ENCODE measurements around the gene KCNK4. TPM values are rescaled to one million over a fixed set of nuclear protein-coding genes. Genes with fewer than 3 reads are reported as not detected.

The KCNK4 gene
- total and polyA plus RNA-seq, 2 of the 13 experiments (the other 11 are each of a cell fraction or from before 2014, with no cell fraction given), result not detected

DNA sequence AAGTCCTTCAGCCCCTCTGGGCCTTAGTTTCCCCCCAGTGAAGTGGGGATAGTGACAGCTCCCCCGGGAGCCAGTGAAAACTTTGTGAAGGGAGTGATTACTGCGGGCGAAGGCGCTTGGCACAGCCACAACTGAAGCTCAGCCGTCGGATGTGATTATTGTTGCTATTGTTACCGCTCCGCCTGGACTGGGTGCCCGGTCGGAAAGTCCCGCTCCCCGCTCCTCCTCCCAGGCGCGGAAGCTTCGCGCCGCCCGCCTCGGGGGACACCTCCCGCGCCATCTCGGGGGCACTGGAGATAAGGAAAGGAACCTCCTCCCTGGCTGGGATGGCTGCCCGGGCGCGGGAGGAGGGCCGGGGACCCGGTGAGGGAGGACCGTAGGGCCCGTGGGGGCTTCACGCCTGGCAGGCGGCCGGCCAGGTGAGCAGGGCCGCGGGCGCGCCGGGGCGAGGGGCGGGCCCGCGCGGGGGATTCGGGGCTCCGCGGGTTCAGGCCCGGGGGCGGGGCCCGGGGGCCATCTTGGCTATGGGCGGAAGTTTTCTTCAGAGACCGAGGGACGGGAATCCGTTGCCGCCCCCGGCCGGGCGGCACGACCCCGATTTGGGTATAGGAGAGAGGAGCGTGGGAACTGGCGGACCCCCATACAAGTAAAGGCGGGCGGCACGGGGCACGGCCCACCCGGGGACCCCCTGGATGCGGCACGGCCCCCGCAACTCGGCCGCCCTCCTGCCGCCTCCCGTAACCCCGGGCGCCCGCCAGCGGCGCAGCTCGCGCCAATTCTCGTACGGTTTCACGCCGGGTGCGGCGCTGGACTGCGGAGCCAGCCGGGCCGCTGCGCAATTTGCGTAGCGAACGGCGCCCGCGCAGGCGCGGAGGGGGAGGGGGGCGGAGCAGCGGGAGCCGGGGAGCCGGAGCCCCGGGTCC is 5.9 kb upstream of the KCNK4 start, which contains the start of gene GPR137 (continued):
- TF ChIP-seq JDP2 (CRISPR knock-in tag; IDR thresholded peaks at IDR 0.05; ENCODE audit: borderline replicate concordance) (no peak), ZNF878 (CRISPR knock-in tag; IDR thresholded peaks at IDR 0.05) (no peak), ZFP36L2 (CRISPR knock-in tag; IDR thresholded peaks at IDR 0.05) (no peak), ZSCAN21 (CRISPR knock-in tag; IDR thresholded peaks at IDR 0.05; ENCODE audit: borderline replicate concordance) (0 out of 2 replicates have a peak, but pooled peaks have one; percentile 14), GPN1 (CRISPR knock-in tag; IDR thresholded peaks at IDR 0.05; ENCODE audit: borderline replicate concordance) (no peak), PHF21A (CRISPR knock-in tag; IDR thresholded peaks at IDR 0.05) (0 out of 2 replicates have a peak, but pooled peaks have one; percentile 25), ZNF891 (CRISPR knock-in tag; IDR thresholded peaks at IDR 0.05) (no peak)
- TF ChIP-seq, protein P1, sequence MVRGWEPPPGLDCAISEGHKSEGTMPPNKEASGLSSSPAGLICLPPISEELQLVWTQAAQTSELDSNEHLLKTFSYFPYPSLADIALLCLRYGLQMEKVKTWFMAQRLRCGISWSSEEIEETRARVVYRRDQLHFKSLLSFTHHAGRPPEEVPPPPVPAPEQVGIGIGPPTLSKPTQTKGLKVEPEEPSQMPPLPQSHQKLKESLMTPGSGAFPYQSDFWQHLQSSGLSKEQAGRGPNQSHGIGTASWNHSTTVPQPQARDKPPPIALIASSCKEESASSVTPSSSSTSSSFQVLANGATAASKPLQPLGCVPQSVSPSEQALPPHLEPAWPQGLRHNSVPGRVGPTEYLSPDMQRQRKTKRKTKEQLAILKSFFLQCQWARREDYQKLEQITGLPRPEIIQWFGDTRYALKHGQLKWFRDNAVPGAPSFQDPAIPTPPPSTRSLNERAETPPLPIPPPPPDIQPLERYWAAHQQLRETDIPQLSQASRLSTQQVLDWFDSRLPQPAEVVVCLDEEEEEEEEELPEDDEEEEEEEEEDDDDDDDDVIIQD (CRISPR knock-in tag; IDR thresholded peaks at IDR 0.05; ENCODE audit: low read depth), result no peak
- TF ChIP-seq, protein P2, sequence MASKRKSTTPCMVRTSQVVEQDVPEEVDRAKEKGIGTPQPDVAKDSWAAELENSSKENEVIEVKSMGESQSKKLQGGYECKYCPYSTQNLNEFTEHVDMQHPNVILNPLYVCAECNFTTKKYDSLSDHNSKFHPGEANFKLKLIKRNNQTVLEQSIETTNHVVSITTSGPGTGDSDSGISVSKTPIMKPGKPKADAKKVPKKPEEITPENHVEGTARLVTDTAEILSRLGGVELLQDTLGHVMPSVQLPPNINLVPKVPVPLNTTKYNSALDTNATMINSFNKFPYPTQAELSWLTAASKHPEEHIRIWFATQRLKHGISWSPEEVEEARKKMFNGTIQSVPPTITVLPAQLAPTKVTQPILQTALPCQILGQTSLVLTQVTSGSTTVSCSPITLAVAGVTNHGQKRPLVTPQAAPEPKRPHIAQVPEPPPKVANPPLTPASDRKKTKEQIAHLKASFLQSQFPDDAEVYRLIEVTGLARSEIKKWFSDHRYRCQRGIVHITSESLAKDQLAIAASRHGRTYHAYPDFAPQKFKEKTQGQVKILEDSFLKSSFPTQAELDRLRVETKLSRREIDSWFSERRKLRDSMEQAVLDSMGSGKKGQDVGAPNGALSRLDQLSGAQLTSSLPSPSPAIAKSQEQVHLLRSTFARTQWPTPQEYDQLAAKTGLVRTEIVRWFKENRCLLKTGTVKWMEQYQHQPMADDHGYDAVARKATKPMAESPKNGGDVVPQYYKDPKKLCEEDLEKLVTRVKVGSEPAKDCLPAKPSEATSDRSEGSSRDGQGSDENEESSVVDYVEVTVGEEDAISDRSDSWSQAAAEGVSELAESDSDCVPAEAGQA (IDR thresholded peaks at IDR 0.05; ENCODE audit: low read depth), result 0 out of 2 replicates have a peak, but pooled peaks have one; percentile 14
- TF ChIP-seq, protein P2 (CRISPR knock-in tag; IDR thresholded peaks at IDR 0.05; ENCODE audit: borderline replicate concordance), result no peak
- TF ChIP-seq, protein P3, sequence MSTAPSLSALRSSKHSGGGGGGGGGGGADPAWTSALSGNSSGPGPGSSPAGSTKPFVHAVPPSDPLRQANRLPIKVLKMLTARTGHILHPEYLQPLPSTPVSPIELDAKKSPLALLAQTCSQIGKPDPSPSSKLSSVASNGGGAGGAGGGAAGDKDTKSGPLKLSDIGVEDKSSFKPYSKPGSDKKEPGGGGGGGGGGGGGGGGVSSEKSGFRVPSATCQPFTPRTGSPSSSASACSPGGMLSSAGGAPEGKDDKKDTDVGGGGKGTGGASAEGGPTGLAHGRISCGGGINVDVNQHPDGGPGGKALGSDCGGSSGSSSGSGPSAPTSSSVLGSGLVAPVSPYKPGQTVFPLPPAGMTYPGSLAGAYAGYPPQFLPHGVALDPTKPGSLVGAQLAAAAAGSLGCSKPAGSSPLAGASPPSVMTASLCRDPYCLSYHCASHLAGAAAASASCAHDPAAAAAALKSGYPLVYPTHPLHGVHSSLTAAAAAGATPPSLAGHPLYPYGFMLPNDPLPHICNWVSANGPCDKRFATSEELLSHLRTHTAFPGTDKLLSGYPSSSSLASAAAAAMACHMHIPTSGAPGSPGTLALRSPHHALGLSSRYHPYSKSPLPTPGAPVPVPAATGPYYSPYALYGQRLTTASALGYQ (CRISPR knock-in tag; IDR thresholded peaks at IDR 0.05), result no peak
- TF ChIP-seq, protein P4, sequence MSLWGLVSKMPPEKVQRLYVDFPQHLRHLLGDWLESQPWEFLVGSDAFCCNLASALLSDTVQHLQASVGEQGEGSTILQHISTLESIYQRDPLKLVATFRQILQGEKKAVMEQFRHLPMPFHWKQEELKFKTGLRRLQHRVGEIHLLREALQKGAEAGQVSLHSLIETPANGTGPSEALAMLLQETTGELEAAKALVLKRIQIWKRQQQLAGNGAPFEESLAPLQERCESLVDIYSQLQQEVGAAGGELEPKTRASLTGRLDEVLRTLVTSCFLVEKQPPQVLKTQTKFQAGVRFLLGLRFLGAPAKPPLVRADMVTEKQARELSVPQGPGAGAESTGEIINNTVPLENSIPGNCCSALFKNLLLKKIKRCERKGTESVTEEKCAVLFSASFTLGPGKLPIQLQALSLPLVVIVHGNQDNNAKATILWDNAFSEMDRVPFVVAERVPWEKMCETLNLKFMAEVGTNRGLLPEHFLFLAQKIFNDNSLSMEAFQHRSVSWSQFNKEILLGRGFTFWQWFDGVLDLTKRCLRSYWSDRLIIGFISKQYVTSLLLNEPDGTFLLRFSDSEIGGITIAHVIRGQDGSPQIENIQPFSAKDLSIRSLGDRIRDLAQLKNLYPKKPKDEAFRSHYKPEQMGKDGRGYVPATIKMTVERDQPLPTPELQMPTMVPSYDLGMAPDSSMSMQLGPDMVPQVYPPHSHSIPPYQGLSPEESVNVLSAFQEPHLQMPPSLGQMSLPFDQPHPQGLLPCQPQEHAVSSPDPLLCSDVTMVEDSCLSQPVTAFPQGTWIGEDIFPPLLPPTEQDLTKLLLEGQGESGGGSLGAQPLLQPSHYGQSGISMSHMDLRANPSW (CRISPR knock-in tag; IDR thresholded peaks at IDR 0.05; ENCODE audit: borderline replicate concordance), result no peak
- TF ChIP-seq, protein P5, sequence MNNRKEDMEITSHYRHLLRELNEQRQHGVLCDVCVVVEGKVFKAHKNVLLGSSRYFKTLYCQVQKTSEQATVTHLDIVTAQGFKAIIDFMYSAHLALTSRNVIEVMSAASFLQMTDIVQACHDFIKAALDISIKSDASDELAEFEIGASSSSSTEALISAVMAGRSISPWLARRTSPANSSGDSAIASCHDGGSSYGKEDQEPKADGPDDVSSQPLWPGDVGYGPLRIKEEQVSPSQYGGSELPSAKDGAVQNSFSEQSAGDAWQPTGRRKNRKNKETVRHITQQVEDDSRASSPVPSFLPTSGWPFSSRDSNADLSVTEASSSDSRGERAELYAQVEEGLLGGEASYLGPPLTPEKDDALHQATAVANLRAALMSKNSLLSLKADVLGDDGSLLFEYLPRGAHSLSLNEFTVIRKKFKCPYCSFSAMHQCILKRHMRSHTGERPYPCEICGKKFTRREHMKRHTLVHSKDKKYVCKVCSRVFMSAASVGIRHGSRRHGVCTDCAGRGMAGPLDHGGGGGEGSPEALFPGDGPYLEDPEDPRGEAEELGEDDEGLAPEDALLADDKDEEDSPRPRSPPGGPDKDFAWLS (CRISPR knock-in tag; IDR thresholded peaks at IDR 0.05; ENCODE audit: borderline replicate concordance), result no peak

Data from HepG2 (cell line).